Fibroblast of skin of left biceps (primary cell): ENCODE data around the gene SNX19.

ENCODE experiments used
- DNase-seq, 2 experiments: peaks; one replicate each; pipeline ENCODE4 v3.0.0-alpha.2; 2013; ENCODE audit warnings: low read depth in 2 of 2

SNX19 gene

DNA sequence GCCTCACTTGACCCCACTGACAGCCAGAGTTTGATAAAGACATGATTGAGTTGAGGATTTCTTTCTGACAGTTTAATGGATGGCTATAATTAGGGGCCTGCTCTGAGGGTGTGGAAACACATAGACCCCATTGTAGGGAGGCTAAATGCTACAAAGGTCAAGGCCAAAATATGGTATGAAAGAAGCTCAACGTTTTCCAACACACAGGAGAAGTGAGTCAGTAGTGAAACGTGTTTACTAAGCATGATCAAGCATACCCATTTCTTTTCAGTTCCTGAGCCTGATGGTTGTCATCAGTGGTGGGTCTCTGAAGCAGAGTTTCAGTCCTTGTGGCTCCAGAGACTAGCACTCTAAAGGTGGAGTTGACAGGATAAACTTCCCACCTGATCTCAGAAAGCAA lies 69.7 kb downstream of the SNX19 start:
- no peak for DNase-seq

GRCh38 chr11:130842001-130842400 lies 74.3 kb downstream of the SNX19 start:
- no peak for DNase-seq

GRCh38 chr11:130840679-130841078 lies 75.6 kb downstream of the SNX19 start:
- no peak for DNase-seq

DNA sequence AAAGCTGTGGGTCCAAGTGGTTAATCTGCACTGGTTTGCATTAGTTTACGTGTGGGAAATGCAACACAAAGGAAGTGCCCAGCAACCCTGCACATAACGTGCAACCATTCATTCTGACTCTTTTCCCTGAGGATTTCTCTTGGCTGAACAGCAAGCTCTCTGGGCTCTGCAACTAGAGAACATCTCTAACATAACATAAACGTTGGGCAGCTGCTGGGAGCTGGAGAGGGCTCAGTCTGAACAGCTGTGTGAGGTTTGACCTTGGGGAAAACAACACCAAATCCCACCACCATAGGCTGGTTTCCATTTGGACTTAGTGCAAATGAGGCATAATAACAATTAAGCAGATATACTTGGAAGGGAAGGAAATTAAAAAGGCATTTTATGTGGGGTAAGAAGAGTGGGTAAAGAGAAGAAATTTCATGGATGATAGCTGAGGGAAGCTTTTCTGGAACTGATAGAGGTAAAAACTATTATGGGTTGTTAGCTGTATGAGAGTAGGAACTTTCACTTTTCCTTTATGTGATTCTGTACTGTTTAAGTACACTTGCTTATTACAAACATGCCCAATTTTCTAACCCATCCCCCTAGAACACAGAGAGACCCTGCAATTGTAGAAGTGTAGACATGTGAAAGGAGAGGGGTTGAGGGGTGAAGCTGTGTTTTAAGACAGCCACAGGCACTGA lies 76.2 kb downstream of the SNX19 start:
- DNase-seq, result no peak

GRCh38 chr11:130837194-130837593 lies 79.1 kb downstream of the SNX19 start:
- DNase-seq, result no peak

DNA sequence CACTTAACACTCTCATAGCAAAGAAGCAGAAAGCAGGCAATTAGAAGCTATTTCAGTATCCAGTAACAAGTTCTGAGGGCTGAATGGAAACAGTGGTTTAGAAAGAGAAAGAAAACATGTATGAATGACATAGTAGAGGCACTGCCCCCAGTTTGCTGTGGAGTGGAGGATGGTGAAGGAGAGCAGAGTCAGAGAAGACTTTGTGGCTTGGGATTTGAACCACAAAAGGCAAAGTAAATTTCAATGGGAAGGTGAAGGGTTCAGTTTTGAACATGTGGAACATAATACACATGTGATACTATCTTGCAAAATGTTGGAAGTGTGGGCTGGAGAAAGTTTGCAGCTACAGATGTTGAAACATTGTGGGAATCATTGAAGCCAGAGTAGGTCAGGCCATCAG lies 81.4 kb downstream of the SNX19 start:
- DNase-seq, result no peak

- DNase-seq, result no peak
Measured at GRCh38 chr11:130832566-130833425, 83.5 kb downstream of the SNX19 start.

DNA sequence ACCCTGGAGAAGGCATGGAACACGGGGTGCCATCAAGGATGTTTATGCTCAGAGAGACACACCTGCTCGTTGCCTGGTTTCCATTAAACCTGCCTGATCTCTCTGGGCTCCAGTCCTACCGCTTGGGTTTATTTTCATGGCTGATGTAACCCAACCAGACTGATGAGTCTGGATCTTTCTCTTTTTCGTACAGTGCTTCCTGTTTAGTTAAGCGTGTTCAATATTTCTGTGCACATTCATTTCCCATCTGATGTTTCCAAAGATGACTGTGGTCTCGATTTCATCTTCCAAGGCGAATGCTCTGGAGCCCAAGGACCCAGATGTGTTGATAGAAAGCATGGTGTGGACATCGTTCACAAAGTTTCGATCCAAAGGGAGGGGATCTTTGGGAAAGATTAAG lies 84.3 kb downstream of the SNX19 start:
- DNase-seq, result no peak

GRCh38 chr11:130831506-130831905 lies 84.8 kb downstream of the SNX19 start:
- DNase-seq, result peak; percentile 59 to 72

DNA sequence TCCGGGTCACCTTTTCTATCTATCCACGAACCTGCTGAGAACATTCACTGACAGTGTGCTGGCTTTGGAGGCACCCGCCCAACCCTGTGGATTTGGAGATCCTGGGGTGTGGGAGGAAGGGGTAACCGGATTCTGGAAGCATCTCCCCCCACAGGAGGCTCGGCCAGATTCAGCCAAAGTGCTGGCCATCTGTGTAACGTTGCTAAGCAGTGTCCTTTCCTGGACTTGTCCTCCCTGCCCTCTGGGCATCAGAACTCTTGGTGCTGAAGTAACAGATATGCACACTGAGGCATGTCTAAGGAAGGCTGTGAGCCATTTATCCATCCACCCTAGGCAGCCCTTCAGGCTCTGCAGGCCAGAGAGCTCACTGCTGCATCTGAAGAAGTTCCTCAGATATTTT lies 85.7 kb downstream of the SNX19 start:
- DNase-seq, result no peak

DNA sequence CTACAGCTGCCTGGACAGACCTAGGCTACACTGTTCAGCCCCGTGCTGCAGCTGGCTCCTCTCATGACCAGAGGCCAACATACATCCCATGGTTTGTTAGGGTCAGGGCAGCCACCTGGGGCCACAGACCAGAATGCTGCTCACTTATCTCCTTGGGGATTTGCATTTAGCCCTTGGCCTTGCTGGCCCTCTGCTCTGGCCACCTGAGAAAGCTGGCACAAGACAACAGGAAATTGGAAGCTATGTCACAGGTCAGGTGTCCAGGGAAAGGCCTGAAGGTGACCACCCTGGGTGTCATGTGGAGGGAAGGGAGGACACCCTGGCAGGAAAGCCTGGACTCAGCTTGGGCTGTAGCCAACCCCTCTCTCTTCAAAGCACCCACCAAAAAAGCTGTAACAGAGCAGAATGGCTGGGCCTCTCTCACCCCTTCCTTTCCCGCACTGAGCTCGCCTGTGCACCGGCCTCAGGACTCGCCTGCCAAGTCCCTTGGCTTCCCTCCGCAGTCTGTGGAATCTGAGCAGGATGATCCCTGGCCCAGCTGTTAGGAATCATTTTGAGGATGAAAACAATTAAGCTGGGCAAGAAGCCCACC lies 86.3 kb downstream of the SNX19 start:
- DNase-seq, result no peak

DNA sequence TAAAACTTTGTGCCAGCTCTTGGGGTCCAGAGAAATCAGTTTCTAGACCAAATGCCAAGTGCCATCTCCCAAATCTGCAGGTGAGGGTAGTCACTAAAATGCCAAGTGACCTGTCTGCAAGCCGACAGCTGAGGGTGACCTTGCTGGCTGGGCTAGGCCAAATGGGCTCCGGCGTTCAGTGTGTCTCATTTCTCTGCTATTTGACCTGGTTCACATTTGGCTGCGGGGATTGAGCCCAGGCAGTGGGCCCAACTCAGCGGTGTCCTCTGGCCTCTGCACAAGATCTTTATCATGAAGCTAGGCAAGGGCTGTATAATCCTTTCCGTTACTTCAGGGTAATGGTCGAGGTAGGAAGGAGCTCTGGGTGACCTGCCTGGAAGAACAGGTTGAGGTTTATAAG lies 87.5 kb downstream of the SNX19 start:
- DNase-seq, result no peak

DNA sequence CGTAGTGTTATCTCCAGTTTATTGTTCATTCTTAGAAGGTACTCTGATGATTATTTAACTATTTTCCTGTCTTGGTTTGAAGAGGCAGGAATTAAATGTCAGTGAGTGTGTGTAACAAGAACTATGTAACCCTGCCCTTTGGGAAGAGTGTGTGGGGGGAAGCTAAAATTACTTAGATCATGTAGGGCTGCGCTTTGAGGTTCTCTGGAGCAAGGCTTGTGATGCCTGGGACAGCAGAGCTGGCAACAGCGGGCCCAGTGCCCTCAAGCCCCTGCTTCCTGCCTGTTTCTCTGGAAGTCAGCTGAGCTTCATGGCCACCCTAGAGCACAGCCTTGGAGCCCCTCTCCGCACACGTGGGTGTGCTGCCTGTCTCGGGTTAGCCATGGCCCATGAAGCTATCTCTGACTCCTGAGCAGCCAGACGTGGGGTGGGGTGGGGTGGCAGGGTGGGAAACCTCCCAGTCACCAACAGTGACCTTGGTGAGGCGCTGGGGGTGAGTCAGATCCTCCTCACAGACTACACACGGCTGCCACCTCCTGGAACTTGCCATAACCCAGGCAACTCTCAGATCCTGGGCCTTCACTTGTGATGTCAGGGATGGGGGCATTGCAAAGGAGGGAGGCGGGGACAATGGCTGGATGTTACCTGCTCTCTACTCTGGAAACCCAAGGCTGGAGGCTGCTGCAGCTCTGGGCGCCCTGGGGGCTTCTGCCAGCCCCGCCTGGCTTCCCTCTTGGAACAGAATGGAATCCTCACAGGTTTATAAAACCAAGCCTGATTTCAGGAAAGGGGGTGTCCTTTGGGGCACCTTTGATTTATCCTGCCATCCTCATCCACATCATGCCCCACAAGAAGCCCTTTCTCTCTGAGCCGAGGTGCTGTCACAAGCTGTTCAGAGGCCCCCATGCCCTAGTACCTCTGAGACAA lies 88.6 kb downstream of the SNX19 start:
- DNase-seq, result no peak

DNA sequence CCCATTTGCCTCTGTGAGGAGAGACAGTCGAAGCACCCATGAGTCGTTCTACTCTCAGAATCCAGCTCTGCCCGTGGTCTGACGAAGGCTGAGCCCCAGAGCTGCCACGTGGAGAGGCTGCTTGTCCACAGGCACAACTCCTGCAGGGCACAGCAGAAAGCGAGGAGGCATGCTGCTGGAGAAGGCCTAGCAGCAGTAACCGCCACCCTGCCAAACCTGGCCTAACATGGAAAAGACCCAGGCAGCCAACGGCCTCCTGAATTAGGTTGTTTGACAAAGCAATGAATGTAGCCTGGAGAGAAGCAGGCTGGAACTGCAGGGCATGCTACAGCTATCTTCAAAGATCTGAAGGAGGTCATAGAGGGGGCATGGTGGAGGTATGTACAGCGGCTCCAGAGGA lies 89.7 kb downstream of the SNX19 start:
- DNase-seq, result no peak

- DNase-seq, result no peak
Measured at GRCh38 chr11:130825983-130826382, 90.3 kb downstream of the SNX19 start.

GRCh38 chr11:130825561-130825960 lies 90.7 kb downstream of the SNX19 start:
- no peak for DNase-seq
